UCSD-AML1 (cell line): ENCODE data around the gene HOXC10.

Source experiments
- DNase-seq: peaks from one replicate; lab custom pipeline; 2025; ENCODE audit not compliant: unreplicated experiment; lab: John Stamatoyannopoulos, UW

Gene HOXC10

DNA sequence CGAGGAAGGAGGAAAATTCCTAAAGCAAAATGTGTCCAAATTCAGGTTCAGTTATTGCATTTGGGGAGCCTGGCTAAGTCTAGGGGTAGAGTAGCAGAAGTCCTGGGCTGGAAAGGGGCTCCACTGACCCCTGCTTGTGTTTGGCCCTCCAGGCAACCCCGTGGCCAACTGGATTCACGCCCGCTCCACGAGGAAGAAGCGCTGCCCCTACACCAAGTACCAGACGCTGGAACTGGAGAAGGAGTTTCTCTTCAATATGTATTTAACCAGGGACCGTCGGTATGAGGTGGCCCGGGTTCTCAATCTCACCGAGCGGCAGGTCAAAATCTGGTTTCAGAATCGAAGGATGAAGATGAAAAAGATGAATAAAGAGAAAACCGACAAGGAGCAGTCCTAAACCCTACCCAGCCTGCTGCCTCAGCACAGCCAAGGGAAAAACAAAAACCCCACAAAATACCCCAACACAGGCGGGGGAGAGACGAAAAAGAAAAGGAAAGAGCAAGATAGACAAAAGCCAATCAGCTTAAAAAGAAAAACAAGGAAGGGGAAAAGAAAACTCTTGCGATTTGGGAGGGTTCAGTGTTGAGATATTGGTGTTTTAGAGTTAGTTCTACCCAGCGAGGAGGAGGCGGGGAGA is 17.4 kb downstream of the HOXC10 start:
- DNase-seq = no peak

DNA sequence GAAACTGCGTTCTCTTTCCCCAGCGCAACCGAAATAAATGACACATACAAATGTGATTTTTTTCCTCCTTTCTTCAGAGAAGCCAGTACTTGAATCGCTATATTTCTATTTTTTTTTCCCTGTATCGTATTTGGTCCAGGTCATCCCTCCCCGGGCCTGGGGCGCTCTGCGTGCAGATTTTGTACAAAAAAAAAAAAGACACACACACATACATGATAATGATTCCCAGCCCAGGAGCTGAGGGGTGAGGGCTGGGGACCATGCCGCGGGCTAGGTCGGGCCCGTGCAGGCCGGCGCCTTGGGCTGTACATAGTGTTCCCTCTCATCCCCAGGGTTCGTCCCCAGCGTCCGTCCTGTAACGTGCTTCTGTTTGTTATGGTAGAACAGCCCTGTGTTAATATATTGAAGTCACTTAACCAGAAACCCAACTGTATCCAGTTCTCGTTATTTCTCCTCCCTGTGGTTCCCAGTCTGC is 18.0 kb downstream of the HOXC10 start:
- DNase-seq = no peak

DNA sequence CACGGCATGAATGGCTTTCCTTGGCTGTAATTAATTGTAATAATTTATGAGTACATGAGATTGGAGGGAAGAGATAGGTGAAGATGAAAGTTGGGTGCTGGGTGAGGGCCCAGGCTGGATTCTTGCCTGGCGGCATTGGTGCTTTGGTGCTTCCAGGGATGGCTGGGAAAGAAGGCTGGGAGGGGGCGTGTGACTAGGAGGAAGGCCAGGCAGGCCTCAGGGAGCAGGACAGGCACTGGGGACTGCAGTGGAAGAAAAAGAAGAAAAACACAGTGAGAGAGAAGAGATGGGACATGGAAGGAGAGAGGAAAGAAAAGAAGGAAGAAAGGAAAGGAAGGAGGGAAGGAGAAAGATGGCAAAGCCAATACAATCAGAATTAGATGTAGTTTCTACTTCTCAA is 18.7 kb downstream of the HOXC10 start:
- no peak for DNase-seq

DNA sequence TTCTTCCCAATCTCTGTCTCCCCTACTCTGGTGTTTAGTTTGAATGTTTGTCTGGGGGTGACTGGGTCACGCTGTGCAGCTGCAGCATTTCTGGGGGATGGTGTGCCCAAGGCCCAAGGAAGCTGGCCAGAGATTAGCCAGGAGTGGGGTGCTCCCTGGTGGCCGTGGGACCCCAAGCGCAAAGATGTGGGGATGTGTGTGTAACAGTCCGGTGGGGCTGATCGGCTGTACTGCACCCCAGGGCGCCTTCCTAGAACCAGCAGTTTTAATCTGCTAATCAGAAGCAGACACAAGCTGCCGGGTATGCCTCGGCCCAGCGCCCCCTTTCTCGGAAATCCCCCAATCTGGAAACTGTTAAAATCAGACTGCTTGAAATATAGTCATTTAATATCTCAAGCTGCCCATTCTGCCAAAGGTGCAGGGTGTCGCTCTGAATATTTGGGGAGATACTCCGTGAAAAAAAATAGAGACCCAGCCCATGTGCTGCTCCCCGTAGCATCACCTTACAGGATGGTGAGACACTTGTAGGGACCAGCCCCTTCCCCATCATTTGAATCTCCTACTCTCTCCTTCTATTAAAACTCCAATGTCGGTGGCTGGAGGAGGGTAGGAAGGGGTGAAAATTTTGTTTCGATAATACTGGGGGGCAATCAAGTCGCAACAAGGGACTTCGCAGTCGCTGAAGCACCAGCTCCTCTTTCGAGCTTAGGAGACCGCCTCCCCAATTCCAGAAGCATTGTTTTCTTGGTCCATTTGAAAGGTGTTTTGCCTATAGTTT is 19.3 kb downstream of the HOXC10 start:
- DNase-seq = no peak

DNA sequence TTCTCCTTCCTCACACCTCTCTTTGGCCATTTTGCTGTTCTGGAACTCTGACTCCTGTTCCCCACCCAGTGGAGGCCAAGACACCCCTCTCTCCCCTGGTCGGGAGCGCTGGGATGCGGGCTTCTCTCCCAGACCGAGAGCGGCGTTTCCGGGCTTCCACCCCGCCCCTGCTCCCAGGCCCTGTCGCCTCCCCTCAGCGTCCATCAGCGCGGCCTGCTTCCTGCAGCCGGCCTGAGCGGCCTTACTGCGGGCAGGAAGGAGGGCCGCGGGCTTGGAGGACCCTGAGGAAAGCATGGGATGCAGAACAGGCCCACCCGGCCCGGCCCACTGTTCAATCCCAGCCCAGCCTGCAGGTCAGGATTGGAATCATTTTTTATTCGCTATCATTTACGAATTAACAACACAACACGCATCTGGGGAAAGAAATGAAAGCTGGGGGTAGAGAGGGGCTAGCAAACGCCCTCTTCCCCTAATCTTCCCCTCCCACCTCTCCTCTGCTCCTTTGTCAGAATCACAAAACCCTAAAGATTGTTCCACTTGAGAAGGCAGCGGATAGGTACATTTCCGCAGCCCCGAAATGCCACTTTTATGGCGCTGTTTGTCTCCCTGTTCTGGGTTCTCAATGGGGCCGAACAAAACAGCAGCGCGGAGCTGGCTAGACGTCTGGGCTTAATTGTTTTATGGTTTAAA is 20.0 kb downstream of the HOXC10 start:
- no peak for DNase-seq

DNA sequence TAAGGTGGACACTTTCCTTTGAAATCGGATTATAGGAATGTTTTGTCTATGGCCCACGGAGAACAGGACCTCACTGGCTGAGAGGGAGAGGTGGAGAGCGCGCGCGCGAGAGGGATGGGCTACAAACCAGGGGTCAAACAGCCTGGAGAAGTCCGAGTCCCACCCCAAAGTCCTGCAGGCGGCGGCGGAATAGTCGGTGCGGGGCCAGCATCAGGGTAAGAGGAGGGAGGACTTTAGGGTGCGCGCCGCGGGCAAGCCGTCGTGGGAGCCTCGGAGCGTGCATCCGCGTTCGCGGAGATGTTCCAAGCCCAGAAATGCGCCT is 20.5 kb downstream of the HOXC10 start:
- no peak for DNase-seq

DNA sequence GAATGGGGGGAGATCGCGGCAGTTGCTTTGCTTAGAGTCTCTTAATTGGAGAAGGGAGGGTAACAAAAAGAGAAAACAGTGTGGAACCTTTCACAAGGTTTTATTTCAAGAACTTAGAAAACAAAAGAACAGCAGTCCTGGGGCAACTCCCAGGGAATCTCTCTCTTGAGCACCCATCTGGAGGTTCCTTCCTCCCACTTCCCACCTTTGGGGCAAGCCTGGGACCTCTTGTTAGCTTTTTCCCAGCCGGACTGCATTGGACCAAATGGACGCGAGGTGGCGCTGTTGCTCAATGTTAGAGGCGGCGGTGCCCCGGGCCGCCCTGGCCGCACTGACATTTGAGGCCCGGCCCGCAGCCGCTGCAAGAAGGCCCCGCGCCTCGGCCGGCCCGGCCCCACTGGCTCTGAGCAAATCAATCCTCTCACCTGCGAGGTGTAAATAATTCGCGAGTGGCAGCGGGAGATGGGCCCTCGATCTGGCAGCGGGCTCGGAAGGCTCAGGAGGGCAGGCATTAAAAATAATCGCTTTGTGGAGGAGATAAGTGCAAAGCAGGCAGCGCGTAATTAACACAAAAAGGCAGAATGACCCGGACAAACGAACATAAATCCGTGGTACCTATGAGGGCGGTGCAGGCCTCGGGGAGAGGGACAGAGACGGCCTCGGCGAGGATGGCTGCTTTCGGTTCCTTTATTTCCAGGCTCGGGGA is 21.1 kb downstream of the HOXC10 start:
- peak; percentile 83 for DNase-seq

DNA sequence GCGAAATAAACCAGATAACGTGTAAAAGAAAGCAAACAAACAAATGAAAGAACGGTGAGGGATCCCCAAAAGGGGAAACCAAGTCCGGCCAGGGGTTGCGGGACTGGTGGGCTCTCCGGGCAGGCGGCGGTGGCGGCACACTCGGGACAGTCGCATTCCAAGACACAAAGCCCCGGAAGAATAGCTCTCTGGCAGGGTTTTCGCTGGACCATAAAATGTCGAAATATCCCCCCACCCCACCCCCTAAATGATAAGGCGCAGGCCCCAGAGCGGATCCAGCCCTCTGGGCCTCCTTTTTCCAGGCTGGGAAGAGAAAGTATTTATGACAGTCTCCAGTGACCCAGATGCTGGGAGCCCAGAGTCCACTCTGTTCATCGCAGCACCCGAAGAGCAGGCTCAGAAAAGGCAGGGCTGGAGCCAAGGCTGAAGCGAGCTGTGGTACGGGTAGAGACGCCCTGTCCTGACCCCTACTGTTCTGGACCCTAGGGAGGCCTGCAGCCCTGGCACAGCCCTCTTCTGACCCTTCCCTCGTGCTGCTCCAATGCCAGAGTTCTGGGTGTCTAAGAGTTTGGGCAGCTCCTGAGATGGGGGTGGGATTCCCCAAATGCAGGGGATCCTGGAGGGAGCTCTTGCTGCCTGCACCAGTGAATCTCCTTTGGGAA is 21.7 kb downstream of the HOXC10 start:
- no peak for DNase-seq

DNA sequence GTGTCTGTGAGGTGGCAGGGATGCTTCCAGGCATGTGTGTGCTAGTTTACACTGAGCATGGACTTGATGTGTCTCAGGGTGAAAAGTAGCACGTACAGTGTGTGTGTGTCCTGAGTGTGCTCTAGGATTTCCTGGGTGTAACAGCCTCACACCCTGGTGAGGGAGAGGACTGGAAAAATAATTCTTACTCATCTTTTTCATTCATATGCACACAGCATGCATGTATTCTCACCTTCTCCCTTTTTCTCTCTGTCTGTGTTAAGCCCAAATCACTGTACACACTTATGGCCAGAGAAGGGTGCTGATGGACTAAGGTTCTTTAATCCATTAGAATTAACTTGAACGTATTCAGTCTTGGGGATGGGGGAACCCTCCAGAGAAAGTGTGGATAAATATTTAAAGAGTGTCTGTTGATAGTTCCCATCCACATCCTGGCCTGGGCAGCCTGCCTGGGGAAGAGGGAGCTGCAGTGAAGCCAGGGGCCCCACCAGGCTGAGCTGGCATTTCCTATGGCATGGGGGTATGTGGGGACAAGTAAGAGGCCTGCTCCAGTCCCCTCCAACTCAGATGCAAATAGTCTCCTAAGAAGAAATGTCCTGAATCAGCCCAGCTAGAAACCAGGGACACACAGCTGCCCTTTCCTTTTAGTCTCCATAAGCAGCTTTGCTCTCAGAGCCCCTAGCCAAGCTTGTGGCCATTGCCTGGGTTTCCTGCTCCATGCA is 22.8 kb downstream of the HOXC10 start:
- DNase-seq = no peak

DNA sequence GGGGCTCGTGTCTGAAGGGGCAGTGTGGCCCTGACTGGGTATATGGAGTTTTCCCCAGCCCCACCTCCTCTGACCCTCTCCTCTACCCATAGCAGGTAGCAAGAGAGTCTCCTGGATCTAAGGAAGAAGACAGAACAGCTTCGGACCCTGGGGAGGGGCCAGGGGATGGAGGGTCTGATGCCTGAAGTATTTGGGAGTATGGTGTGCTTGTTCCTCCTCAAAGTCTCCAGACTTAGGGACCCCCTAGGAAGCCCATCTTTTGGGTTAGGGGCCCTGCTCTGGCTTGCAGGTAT is 23.3 kb downstream of the HOXC10 start:
- no peak for DNase-seq

DNA sequence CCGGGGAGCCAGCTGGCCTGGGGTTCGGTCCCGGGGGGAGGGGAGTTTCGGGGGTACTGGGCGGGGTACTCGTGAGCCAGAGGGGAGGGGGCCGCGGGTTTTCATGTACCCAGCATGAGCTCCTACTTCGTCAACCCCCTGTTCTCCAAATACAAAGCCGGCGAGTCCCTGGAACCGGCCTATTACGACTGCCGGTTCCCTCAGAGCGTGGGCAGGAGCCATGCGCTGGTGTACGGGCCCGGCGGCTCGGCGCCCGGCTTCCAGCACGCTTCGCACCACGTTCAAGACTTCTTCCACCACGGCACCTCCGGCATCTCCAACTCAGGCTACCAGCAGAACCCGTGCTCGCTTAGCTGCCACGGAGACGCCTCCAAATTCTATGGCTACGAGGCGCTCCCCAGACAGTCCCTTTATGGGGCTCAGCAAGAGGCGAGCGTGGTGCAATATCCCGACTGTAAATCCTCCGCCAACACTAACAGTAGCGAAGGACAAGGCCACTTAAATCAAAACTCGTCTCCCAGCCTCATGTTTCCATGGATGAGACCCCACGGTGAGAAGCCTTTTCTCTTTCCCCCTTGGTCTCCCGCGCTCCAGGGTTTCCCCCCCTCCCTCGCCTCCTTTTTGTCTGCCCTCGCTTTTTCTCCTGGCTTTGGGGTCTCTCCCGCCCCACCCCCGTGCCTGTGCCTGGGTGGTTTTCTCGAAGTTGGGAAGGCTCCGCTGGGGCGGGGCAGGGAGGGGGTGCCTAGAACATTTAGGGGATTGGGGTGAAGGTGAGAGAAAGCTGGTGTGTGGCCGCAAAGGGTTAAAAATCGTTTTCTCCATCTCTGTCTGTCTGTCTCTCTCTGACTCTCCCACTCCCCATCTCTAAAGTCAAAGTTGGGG is 24.5 kb downstream of the HOXC10 start:
- DNase-seq = no peak

DNA sequence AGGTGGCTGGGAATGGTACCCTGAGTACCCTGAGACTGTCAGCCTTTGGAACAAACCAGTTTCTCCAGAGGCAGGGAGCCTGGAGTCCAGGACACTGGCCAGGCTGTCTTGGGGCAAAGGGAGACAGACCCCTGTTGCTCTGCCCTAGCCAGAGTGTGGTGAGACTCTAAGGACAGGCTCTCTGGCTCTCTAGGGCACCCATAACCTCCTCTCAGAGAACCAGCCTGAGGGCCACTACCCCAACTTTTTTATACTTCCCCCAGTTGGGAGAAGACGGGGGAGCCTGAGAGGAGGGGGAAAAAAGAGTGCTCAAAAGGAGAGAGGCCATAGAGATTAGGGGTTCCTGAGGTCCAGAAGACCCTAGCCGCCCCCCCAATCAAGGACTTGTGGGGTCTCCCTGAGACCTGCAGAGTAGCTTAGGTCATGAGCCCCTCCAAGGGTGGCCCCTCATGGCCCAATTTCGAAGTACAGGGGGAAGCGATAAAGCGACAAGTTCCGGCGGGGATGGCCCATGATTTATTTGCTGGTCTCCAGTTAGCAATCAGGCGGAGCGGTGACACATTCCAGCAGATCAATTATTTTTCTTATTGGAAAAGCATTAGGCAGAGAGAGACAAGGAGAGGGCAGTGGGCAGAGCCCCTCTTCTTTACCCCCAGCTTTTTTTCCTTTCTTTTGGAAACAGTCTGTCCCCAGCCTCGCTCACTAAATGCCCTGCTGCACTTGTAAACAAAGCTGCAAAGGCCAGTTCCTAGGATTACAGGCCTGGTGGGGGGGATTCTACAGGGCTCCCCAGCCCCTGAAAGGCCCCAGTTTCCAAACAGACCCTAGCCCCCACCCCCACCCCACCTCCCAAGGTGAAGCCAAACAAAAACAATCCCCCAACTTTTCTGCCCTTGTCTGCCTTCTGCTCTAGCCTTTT is 25.4 kb downstream of the HOXC10 start:
- DNase-seq = no peak

DNA sequence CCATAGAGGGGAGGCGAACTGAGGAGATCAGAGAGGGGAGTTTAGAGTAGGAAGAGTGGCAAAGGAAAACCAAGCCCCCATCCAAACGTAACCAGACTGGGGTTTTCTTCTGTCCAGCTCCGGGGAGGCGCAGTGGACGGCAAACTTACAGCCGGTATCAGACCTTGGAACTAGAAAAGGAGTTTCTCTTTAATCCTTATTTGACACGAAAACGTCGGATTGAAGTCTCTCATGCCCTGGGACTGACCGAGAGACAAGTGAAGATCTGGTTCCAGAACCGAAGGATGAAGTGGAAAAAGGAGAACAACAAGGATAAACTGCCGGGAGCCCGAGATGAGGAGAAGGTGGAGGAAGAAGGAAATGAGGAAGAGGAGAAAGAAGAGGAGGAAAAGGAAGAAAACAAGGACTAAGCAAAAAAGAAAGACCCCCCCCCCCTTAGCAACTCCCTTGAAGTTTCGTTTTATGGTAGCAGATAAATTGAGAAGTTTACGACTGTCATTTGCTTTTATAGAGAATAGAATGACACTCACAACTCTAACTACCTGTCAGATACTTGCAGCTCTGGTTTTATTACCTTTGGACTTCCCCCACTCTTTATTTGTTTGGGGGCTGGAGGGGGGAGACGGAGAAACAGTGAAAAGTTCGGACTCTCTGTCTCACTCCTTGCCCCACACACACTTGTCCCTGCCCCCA is 26.2 kb downstream of the HOXC10 start:
- DNase-seq = no peak

DNA sequence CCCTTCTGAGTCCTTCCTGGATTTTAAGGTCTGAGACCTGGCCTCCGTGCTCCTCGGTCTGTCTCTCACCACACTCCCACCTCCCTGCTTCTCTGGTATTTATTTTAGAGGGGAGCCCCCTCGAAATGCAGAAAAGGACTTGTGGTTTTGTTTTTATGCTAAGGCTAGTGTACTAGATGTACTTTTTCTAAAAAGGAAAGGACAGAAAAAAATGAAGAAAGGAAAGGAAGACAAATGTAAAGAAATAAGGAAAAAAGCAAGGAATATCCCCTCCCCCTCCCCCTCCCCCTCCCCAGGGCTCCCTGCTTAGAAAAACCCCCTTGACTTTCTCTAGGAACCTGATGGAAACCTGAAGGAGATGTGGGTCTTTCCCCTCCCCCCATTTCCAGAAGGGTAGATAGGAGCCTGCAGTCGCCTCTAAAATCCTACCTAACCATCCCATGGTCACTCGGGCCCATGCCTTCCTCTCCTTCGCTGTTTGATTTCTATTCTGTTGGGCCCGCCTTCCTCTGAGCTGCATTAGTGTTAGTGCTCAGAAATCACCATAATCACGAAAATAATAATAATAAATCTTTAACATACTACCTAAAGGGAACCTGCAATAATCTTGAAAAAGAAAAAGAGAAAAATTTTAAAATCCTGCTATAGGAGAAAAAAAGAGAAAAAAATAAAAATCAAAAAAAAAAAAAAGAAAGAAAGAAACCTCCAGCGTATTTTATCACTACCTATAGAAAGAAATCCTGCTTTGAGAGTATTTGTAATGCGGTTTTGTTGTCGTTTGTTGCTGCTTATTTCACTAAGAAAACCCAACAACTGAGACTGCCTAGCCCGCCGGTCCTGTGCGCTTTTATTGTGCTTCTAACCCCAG is 27.0 kb downstream of the HOXC10 start:
- DNase-seq = no peak

DNA sequence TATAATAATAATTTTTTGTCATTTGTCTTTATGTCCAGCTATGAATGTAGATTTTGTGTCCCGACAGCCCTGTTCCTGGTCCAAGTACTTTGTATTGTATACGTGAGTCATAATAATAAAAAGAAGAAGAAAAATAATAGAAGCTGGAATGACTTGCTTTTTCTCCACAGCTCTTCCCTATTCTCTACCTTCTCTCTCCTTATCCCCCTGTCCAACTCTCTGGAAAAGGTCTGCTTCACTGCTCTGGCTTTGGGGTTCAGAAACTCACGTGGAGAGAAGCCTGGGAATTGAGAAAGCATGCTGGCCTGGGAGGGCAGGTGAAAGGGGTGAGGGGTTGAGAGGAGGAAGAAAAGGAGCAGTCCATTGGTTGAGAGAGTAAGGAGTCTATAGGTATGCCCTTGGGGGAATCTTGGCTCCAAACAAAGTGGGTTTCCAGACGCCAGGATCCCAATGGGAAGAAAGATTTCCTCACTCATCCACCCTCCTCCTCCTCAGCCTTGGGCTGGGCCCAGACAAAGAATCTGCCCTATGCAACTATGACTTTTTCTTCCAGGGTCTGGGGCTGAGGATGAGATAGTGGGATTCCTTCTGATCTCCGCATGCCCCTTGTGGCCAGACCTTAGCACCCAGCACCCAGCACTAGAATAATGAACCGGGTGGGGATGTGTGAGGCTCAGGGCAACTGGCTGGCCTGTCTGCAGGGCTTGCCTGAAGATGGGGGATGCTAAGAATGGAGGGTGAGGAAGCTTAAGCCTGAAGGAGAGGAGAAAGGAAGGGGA is 27.9 kb downstream of the HOXC10 start:
- no peak for DNase-seq

DNA sequence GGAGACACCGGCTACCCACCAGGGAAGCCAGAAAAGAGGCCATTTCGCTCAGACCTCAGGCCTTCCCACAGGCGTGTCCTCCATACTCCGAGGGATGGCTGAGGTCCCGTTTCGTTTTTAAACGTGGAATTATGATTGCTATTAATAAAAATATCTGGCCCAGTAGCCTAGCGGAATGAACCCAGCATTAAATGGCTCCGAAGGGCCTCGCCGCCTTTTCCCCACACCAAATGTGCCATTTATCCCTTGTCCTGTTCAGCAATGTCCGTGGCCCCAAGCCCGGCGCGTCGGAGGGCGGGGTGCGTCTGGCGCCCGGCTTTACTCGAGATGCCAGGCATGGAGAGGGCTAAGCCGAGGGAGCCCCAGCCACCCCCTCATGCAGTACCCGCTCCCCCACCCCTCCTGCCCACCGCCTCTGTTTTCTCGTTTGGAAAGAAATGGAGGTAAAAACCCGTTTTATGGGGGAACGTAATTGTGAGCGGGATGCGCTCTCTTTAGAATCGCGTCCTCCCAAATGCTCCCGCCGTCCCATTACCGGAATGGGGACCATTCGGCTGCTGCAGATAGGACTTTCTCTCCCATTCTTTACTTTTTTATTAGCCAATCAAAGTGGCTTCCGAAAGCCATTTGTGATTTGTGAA is 29.6 kb downstream of the HOXC10 start:
- no peak for DNase-seq
